WTC11 (cell line): ENCODE measurements around the gene ZNF292.

Experiments used
- FOXP4 ChIP-seq: sonication (generic); formaldehyde crosslinking; IDR thresholded peaks from 2 replicates; pipeline ENCODE4 v1.8.0; 2022; ENCODE audit warnings: mild to moderate bottlenecking, missing genetic modification reagents
- SP1 ChIP-seq: sonication (generic); formaldehyde crosslinking; conservative IDR thresholded peaks from 2 replicates; pipeline ENCODE4 v1.8.1; 2022; ENCODE audit warnings: missing genetic modification reagents

GRCh38 chr6:87213364-87213763 is 58.0 kb downstream of the ZNF292 start:
- no peak for TF ChIP-seq SP1
- TF ChIP-seq FOXP4 (CRISPR knock-in tag) = no peak
